ENCODE measurements around the gene DNM3.

DNM3 gene

DNA sequence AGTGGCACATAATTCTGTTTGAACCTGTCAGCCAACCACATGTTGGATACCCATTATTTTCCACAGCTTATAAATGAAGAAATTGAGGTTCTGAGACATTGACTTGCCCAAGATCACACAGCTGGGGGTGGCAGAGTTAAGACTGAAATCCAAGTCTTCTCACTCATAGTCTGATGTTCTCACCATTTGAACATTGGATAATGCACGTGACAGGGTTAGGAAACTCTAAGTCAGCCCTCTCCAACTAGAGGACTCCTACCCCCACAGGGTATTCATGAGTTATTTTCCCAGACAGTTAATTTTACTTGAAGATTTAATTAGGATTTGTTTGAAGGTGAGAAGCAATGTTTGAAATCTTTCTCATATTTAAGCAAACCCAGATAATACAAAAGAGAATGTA, 541.1 kb downstream of the DNM3 start:
- Histone ChIP-seq H3K9me3 (no peaks in the 10 kb centered on the region), H3K4me1 (ENCODE audit: control insufficient read depth in 1 of 2, insufficient read depth in 1 of 2, low read depth in 1 of 2, low read length in 1 of 2) (no peaks in the 10 kb centered on the region), H3K4me3 (ENCODE audit: low read depth in 1 of 2, low read length in 1 of 2) (no peak overlapping the region), H3K27me3 (no peaks in the 10 kb centered on the region), H3K27ac (no peak overlapping the region), H3K36me3 (no peaks in the 10 kb centered on the region)
- TF ChIP-seq, protein P1, sequence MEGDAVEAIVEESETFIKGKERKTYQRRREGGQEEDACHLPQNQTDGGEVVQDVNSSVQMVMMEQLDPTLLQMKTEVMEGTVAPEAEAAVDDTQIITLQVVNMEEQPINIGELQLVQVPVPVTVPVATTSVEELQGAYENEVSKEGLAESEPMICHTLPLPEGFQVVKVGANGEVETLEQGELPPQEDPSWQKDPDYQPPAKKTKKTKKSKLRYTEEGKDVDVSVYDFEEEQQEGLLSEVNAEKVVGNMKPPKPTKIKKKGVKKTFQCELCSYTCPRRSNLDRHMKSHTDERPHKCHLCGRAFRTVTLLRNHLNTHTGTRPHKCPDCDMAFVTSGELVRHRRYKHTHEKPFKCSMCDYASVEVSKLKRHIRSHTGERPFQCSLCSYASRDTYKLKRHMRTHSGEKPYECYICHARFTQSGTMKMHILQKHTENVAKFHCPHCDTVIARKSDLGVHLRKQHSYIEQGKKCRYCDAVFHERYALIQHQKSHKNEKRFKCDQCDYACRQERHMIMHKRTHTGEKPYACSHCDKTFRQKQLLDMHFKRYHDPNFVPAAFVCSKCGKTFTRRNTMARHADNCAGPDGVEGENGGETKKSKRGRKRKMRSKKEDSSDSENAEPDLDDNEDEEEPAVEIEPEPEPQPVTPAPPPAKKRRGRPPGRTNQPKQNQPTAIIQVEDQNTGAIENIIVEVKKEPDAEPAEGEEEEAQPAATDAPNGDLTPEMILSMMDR (IDR thresholded peaks at IDR 0.05) = no peak

DNA sequence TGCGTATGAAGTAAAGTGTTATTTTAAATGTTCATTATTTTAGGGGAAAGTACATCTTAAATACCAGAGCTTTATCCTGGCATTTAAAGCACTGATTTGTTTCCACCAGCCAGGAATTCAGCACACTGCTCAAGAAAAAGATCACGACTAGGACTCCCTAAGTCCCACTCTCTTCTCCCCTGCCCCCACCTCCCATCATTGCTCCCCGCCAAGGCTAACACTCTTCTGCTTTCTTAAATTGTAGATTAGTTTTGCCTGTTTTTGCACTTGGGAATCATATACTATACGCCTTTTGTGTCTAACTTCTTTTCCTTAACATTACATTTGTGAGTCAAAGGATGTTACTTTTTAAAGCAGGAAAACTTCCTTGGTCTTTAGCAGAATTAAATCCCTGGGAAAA, 541.7 kb downstream of the DNM3 start:
- no peaks in the 10 kb centered on the region for H3K4me1 ChIP-seq (ENCODE audit: control insufficient read depth in 1 of 2, insufficient read depth in 1 of 2, low read depth in 1 of 2, low read length in 1 of 2)
- no peaks in the 10 kb centered on the region for H3K27me3 ChIP-seq
- H3K36me3 ChIP-seq = no peaks in the 10 kb centered on the region
- no peak overlapping the region for H3K4me3 ChIP-seq (ENCODE audit: low read depth in 1 of 2, low read length in 1 of 2)
- no peak overlapping the region for H3K27ac ChIP-seq
- TF ChIP-seq, protein P1 (IDR thresholded peaks at IDR 0.05) = no peak
- H3K9me3 ChIP-seq = no peaks in the 10 kb centered on the region

DNA sequence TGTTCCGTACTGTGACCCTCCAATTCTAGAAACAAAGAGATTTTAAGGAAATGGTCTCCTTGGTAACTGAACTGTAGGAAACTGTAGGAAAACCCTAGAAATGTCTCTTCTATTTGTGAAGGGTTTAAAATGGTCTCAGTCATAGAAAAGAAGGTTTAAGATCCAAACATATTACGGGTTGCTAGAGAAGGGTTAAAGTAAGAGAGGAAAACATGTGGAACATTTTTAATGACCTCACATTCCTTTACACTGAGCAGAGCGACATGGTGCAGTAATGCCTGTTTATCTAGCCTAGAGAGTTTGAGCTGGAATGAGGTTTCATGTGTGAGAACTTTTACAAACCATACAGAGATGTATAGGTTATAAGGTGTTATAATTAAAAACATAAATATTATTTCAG, 542.2 kb downstream of the DNM3 start:
- no peaks in the 10 kb centered on the region for H3K4me1 ChIP-seq (ENCODE audit: control insufficient read depth in 1 of 2, insufficient read depth in 1 of 2, low read depth in 1 of 2, low read length in 1 of 2)
- H3K9me3 ChIP-seq = no peaks in the 10 kb centered on the region
- no peak overlapping the region for H3K27ac ChIP-seq
- no peaks in the 10 kb centered on the region for H3K27me3 ChIP-seq
- no peak overlapping the region for H3K4me3 ChIP-seq (ENCODE audit: low read depth in 1 of 2, low read length in 1 of 2)
- H3K36me3 ChIP-seq = no peaks in the 10 kb centered on the region
- TF ChIP-seq, protein P1 (IDR thresholded peaks at IDR 0.05) = no peak

DNA sequence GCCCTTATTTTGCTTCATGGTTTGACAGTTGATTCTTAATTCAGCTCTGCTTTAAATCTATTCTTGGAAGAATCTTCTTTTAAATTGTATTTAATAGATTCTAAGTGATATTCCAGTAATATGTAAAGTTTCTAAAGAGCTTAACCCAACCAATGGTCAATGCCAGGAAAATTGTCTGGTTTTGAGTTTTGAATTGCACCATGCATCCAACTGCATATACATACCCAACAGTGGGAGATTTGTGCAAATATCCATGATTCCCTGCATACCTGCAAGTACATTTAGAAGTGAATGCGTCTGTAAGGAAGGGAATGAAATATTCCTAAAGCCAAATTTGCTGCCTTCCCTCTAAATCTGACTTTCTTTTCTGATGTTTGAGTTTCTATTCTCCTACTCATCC, 543.4 kb downstream of the DNM3 start:
- no peaks in the 10 kb centered on the region for H3K9me3 ChIP-seq
- H3K27me3 ChIP-seq = no peaks in the 10 kb centered on the region
- no peaks in the 10 kb centered on the region for H3K4me1 ChIP-seq (ENCODE audit: control insufficient read depth in 1 of 2, insufficient read depth in 1 of 2, low read depth in 1 of 2, low read length in 1 of 2)
- TF ChIP-seq, protein P1 (IDR thresholded peaks at IDR 0.05) = no peak
- no peak overlapping the region for H3K27ac ChIP-seq
- H3K4me3 ChIP-seq (ENCODE audit: low read depth in 1 of 2, low read length in 1 of 2) = no peak overlapping the region
- no peaks in the 10 kb centered on the region for H3K36me3 ChIP-seq

DNA sequence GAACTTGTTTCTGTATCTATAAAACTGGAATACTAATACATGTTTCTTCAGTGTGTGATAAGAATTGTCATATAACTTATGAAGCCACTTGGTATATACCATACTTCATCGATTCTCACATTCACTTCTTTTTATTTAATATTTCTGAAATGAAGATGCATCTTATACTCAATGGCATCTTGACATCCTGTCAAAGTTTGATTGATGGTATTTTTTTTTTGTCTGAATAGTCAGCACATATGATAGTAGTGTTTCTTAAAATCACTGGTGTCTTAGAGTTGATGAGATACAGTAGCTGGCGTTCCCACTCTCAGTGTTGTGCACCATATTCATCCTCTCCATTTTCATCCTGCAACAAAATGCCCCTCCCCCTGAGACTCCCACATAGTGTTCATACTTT, 544.7 kb downstream of the DNM3 start:
- H3K4me3 ChIP-seq (ENCODE audit: low read depth in 1 of 2, low read length in 1 of 2) = no peak overlapping the region
- TF ChIP-seq, protein P1 (IDR thresholded peaks at IDR 0.05) = no peak
- H3K27ac ChIP-seq = no peak overlapping the region
- no peaks in the 10 kb centered on the region for H3K27me3 ChIP-seq
- no peaks in the 10 kb centered on the region for H3K36me3 ChIP-seq
- H3K9me3 ChIP-seq = no peaks in the 10 kb centered on the region
- H3K4me1 ChIP-seq (ENCODE audit: control insufficient read depth in 1 of 2, insufficient read depth in 1 of 2, low read depth in 1 of 2, low read length in 1 of 2) = no peaks in the 10 kb centered on the region

DNA sequence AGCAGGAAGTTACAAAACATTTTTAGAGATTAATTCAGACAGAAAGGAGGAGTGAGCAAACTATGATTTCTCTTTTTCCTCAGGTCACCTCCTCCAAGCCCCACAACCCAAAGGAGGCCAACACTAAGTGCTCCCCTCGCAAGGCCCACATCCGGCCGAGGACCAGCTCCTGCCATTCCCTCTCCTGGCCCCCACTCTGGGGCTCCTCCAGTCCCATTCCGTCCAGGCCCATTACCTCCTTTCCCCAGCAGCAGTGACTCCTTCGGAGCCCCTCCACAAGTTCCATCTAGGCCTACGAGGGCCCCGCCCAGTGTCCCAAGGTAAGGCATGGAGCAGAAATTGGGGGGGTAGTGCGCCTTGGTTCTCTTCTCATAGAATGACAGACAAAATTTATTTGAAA, 547.2 kb downstream of the DNM3 start:
- Histone ChIP-seq H3K4me3 (ENCODE audit: low read depth in 1 of 2, low read length in 1 of 2) (no peak overlapping the region), H3K36me3 (no peaks in the 10 kb centered on the region), H3K27me3 (no peaks in the 10 kb centered on the region), H3K4me1 (ENCODE audit: control insufficient read depth in 1 of 2, insufficient read depth in 1 of 2, low read depth in 1 of 2, low read length in 1 of 2) (no peaks in the 10 kb centered on the region), H3K27ac (no peak overlapping the region), H3K9me3 (no peaks in the 10 kb centered on the region)
- TF ChIP-seq, protein P1 (IDR thresholded peaks at IDR 0.05) = no peak

Measured in neutrophil (primary cell).